HG03060 (cell line): ENCODE results near the gene TMBIM4.

Experiments
- ATAC-seq: cut with Tn5 transposase; IDR thresholded peaks from one replicate; pipeline ENCODE4 v1.9.1; 2021; ENCODE audit warnings: low read depth, moderate number of reproducible peaks; ENCODE audit not compliant: unreplicated experiment

Gene TMBIM4

DNA sequence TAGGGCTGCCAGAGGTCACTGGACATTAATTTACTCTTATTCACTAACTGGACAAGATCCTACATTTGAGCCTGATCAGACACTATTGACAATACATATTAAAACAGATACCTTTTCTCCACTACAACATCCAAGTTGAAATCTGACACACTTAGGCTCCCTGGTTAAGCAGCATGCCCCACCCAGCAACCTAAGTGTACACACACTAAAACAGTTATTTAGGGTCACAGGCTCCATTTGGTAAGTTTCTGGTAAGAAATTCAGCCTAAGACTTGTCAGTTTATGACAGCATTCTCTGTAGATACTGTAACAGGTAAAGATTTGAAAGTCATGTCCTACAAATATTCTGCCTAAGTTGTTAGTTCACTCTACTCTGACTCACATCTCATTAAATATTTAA is 27.0 kb downstream of the TMBIM4 start:
- ATAC-seq, result no peak

GRCh38 chr12:66141299-66141698 is 28.5 kb downstream of the TMBIM4 start:
- ATAC-seq, result no peak

DNA sequence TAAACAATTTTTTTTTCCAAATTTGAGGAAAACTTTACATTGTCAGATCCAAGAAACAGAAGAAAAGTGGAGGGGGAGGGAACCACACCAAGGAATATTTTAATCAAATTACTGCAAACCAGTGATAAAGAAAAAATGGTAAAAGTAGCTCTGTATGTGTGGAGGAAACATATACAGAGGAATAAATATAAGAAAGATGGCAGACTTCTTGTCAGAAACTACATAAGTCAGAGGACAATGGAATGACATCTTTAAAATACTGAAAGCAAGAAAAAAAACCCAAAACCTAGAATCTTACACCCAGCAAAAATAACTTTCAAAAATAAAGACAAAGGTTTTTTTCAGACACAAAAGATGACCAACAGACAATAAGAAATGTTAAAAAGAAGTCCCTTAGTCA is 29.1 kb downstream of the TMBIM4 start:
- ATAC-seq, result no peak

DNA sequence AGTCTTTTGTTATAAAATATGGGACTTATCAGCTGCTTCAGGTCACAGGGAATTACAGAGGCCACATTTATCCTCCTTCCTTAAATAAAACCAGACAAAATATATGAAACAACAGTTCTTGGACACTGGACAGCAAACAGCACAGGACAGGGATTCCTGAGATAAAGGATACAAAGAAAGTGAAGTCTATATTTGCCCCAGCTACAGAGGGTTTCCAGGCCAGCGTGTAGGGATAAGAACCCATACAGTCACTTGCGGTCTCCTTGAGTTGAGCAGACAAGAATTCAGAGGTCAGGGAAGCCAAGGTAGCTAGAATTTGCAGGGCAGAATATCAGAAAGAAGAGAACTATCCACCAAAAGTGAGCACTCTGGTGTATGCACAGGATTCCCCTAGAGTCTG is 30.5 kb downstream of the TMBIM4 start:
- ATAC-seq, result no peak

DNA sequence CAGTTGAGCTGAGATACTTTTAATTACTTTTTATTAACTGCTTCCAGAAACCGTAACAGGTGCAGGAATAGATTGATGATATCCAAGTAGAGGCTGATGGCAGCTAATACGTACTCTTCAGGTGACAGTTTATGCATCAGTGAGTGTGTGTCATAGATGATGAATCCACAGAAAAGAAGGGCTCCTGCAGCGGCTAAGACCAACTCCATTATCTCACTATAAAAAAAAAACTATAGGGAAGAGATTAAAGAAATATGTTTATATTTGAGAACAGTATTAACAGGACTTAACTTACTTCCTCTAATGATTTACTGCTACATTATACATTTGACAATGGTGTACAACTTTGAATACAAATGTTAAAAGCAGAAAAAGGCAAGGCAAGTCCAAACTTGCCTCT is 31.9 kb downstream of the TMBIM4 start:
- ATAC-seq, result no peak

- no peak for ATAC-seq
Measured at GRCh38 chr12:66132408-66132807, 37.4 kb downstream of the TMBIM4 start.

- peak; percentile 6 for ATAC-seq
Measured at GRCh38 chr12:66131067-66131688, 38.6 kb downstream of the TMBIM4 start.

- ATAC-seq, result peak; percentile 96
Measured at GRCh38 chr12:66130267-66131066, 39.3 kb downstream of the TMBIM4 start, which contains the start of gene LLPH. Gene LLPH (minus strand): TSS chr12:66130750. CDS start chr12:66129106, 1,644 bp downstream.

DNA sequence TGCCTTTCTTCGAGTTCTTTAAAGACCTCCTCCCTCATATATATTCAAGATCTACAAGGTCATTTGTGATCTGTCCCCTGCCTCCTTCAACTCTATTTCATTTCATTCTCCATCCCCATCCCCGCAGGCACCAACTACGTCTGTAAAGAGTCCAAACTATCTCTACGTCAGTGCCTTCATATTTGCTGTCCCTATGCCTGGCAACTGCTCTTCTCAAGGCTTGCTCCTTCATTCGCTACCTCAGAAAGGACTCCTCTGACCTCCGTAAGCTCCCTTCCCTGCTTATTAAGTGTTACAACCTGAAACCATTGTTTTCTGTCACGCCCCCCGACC is 39.9 kb downstream of the TMBIM4 start:
- no peak for ATAC-seq

- ATAC-seq, result no peak
Measured at GRCh38 chr12:66127650-66128049, 42.1 kb downstream of the TMBIM4 start.

DNA sequence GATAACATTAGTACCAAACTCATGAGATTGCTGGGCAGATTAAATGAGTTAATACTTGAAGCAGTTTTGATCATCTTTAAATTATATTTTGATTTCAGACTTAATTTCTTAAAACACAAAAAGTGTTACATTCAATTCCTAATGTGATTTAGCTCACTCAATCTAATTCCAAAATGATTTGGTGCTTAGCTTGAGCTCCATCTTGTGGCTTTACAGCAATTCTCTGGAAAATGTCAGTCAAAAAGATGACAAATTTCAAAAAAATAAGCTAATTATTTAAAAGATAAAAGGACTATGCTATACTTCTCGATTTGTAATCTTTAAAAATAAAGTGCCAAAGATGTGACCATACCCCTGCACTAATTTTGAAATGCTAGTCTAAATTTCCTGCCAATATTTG is 49.3 kb downstream of the TMBIM4 start:
- ATAC-seq, result no peak

DNA sequence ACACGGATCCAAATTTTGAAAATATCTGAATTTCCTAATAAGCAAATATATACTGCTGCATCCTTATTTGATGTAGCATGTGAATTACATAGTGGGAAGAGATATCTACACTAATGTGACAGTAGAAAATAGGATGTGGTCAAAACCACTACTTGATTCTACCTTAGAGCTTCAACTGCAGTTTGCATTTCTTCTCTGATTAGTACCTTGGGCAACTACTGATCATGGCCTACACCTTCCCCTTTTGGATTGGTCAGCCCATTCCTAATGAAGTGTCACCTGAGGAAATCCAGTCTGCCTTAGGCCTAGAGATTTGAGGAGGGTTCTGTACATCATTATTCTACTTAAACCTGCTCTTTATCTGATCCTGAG is 49.9 kb downstream of the TMBIM4 start:
- ATAC-seq, result no peak

DNA sequence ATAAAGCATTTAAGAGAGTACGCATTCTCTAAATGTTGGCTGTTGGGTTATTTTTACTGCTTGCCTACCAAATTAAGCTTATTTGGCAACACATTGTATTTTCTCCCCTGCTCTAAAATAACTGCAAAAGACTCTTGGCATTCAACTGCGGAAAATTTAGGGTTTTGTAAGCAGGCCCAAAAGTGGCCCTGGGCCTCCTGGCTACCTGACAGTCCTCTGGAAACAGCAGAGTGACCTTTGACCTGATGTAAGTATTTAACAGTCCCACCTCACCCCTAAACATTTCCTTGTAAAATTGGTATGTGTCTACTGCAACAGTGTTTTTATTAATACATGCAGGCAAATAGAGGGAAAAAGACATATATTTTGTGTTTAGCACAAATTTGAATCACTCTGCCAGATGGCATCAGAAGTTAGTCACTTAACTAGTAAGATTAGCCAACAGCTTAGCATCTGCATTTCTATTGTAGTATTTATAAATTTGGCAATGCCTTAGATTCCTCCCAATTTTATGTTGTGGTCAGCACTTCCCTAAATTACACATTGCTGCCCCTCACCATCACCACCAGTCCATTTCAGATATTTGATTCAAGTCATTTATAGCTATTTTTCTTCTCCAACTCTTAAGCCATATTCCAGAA is 50.4 kb downstream of the TMBIM4 start:
- ATAC-seq, result no peak

GRCh38 chr12:66118240-66118891 is 51.4 kb downstream of the TMBIM4 start:
- no peak for ATAC-seq

GRCh38 chr12:66117242-66117641 is 52.6 kb downstream of the TMBIM4 start:
- no peak for ATAC-seq

- ATAC-seq, result no peak
Measured at GRCh38 chr12:66115071-66115600, 54.7 kb downstream of the TMBIM4 start.

GRCh38 chr12:66113471-66113870 is 56.3 kb downstream of the TMBIM4 start:
- ATAC-seq, result no peak

DNA sequence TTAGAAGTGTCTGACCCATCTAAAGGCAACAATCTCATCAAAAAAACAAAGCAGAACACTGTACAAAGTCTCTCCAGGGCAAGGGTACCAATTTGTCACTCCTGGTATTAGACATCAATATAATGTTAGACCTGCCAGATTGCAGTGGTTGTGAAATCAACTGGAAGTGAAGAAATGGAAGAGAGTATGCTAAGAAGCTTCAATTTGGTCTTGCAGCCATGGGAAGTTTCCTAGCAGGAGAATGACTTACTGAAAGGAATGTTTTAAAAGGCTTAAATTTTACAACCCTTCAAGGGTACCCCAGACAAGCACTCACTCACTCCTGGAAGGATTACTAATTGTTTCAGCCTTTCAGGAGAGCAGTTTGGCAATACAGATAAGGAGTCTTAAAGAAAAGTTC is 58.2 kb downstream of the TMBIM4 start:
- ATAC-seq, result no peak

GRCh38 chr12:66109056-66109455 is 60.7 kb downstream of the TMBIM4 start:
- no peak for ATAC-seq

- ATAC-seq, result no peak
Measured at GRCh38 chr12:66108386-66108785, 61.4 kb downstream of the TMBIM4 start.

DNA sequence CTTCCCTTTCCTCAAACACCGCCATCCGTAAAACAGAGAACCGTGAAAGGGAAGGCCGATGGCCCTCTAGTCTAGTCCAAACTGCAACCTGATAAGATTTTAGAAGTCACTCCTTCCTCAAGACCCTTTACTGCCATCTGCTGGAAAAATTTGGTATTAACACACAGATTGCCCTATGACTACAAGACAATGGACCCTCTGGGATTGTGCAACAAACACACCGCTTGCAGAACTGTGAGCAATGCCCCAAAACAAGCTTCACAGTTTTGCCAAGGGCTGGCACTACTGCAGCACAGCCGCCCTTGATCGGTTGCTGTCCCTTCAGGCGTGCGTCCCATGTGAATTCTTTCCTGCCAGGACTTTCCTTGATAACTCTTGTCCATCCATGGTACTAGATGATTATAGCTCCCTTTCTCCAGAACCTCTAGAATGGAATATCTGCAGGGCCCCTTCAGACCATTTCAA is 62.3 kb downstream of the TMBIM4 start:
- ATAC-seq, result peak; percentile 81
